Lower lobe of right lung (tissue), 2 donors: ENCODE data around the gene FOXN3. TPM values are rescaled to one million over a fixed set of nuclear protein-coding genes. Genes with fewer than 3 reads are reported as not detected.

Experiments
- ATAC-seq, 2 donors: fragments of 200-7000 bp; cut with Tn5 transposase; one replicate each; pipeline ENCODE4 v1.9.1; 2020 to 2022; ENCODE audit warnings: mild to moderate bottlenecking in 2 of 2, moderate library complexity in 2 of 2
- DNase-seq: peaks from one replicate; pipeline ENCODE4 v3.0.0-alpha.2; 2020
- H3K27ac ChIP-seq: fragments of 200-600 bp; one replicate; pipeline ENCODE4 v1.8.0; 2022
- H3K27me3 ChIP-seq: fragments of 200-600 bp; one replicate; pipeline ENCODE4 v1.8.0; 2022; ENCODE audit warnings: low read depth
- H3K36me3 ChIP-seq: fragments of 200-600 bp; one replicate; pipeline ENCODE4 v1.8.0; 2022; ENCODE audit warnings: mild to moderate bottlenecking
- H3K4me1 ChIP-seq: fragments of 200-600 bp; one replicate; pipeline ENCODE4 v1.8.0; 2022
- H3K4me3 ChIP-seq: fragments of 200-600 bp; one replicate; pipeline ENCODE4 v1.8.0; 2022; ENCODE audit warnings: mild to moderate bottlenecking
- H3K9me3 ChIP-seq: fragments of 200-600 bp; one replicate; pipeline ENCODE4 v1.8.0; 2022
- intact Hi-C: fragments of 100-400 bp; cut with DNase I; formaldehyde crosslinking; loops from one replicate; pipeline ENCODE4 v1.11.0; 2022
- total RNA-seq: library from RNA; stranded (reverse); fragmentation: NEBNext Ultra II Directional; extraction: Animal tissue kit (Norgen Biotek cat#: 25700); gene quantifications from one replicate; pipeline ENCODE4 v1.2.1, GENCODE V29; 2021
- TF ChIP-seq, protein P1 (sequence below): fragments of 200-600 bp; IDR thresholded peaks from one replicate; pipeline ENCODE4 v1.8.0; 2022; ENCODE audit warnings: antibody characterized with exemption, mild to moderate bottlenecking
- donor health status: DM: no; HTN: yes; CAD: no; lungs with severe emphysema.

FOXN3 gene
- total RNA-seq, 1 donor from 2014 or later, result 116 TPM

- TF ChIP-seq, protein P1, sequence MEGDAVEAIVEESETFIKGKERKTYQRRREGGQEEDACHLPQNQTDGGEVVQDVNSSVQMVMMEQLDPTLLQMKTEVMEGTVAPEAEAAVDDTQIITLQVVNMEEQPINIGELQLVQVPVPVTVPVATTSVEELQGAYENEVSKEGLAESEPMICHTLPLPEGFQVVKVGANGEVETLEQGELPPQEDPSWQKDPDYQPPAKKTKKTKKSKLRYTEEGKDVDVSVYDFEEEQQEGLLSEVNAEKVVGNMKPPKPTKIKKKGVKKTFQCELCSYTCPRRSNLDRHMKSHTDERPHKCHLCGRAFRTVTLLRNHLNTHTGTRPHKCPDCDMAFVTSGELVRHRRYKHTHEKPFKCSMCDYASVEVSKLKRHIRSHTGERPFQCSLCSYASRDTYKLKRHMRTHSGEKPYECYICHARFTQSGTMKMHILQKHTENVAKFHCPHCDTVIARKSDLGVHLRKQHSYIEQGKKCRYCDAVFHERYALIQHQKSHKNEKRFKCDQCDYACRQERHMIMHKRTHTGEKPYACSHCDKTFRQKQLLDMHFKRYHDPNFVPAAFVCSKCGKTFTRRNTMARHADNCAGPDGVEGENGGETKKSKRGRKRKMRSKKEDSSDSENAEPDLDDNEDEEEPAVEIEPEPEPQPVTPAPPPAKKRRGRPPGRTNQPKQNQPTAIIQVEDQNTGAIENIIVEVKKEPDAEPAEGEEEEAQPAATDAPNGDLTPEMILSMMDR, result no peak
- H3K27ac ChIP-seq, result no peak overlapping the region
These were observed 25.9 kb downstream of the FOXN3 start for GRCh38 chr14:89391123-89391522.

DNA sequence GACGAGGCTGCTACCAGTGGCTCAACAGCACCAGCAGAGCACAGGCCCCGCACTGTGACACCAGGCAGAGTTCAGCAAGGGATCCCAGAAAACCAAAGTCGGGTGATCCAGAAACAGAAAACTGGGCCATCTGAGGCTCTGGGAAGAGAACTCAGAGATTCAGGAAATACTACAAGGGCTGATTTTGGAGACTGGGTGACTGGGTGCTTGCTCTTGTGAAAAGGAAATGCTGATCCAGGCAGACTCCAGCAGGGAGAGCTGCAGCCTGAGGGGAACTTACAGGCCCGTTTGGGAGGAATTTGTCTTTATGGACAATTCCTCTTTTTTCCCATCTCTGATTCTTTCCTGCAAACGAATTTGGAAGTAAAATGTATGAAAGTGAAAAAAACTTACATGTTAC, 28.2 kb downstream of the FOXN3 start:
- TF ChIP-seq, protein P1, result peak; percentile 15
- H3K36me3 ChIP-seq, result no peaks in the 10 kb centered on the region
- intact Hi-C loops, result no loop called here
- peaks cover 32% of the 10 kb centered on the region for H3K4me1 ChIP-seq
- no peaks in the 10 kb centered on the region for H3K27me3 ChIP-seq
- H3K4me3 ChIP-seq, result no peak overlapping the region
- no peaks in the 10 kb centered on the region for H3K9me3 ChIP-seq
- ATAC-seq (no peak), DNase-seq (no peak)
- no peak overlapping the region for H3K27ac ChIP-seq

More at GRCh38 chr14:89391123-89391522, 25.9 kb downstream of the FOXN3 start:
- ATAC-seq (no peak), DNase-seq (no peak)
- Histone ChIP-seq H3K9me3 (no peaks in the 10 kb centered on the region), H3K27me3 (no peaks in the 10 kb centered on the region), H3K4me3 (no peak overlapping the region), H3K36me3 (no peaks in the 10 kb centered on the region), H3K4me1 (peaks cover 28% of the 10 kb centered on the region)
- intact Hi-C loops, result no loop called here

- no peak for ATAC-seq
These were observed 28.9 kb downstream of the FOXN3 start for GRCh38 chr14:89387922-89388685.

DNA sequence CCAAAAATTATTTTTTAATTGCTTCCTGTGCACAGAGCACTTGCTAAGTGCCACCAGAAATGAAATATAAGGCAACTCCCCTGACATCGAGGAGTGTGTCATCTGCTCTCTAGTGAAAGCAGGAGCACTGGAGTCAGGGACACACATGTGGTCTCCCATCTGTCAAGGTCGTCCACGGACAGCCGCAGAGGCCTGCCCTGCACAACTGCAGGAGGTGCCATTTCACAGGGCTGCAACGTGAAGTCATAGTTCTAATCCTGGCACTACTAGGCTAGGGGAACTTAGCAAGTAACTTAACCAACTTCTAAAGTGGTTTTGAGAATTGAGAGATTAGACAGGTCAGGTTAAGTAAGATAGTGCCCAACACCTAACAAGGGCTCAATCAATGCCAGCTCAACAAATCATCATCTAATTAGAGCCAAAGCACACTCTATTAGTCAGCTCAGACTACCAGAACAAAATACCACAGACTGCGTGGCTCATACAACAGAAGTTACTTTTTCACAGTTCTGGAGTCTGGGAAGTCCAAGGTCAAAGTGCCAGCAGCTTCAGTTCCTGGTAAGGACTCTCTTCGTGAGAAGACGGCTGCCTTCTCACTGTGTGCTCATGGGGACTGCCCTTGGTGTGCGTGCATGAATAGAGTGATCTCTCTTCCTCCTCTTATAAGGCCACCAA, 30.7 kb downstream of the FOXN3 start:
- no peak overlapping the region for H3K27ac ChIP-seq
- no peaks in the 10 kb centered on the region for H3K36me3 ChIP-seq
- ATAC-seq (peak; percentile 35 to 43), DNase-seq (no peak)
- H3K27me3 ChIP-seq, result no peaks in the 10 kb centered on the region
- no peak overlapping the region for H3K4me3 ChIP-seq
- TF ChIP-seq, protein P1, result no peak
- H3K9me3 ChIP-seq, result no peaks in the 10 kb centered on the region
- peaks cover 36% of the 10 kb centered on the region for H3K4me1 ChIP-seq
- intact Hi-C loops, result no loop called here

More at GRCh38 chr14:89387922-89388685, 28.9 kb downstream of the FOXN3 start:
- H3K36me3 ChIP-seq, result no peaks in the 10 kb centered on the region
- H3K4me3 ChIP-seq, result no peak overlapping the region
- H3K27ac ChIP-seq, result no peak overlapping the region
- intact Hi-C loops, result no loop called here
- peaks cover 36% of the 10 kb centered on the region for H3K4me1 ChIP-seq
- H3K9me3 ChIP-seq, result no peaks in the 10 kb centered on the region
- DNase-seq, result no peak
- TF ChIP-seq, protein P1, result no peak
- H3K27me3 ChIP-seq, result no peaks in the 10 kb centered on the region

DNA sequence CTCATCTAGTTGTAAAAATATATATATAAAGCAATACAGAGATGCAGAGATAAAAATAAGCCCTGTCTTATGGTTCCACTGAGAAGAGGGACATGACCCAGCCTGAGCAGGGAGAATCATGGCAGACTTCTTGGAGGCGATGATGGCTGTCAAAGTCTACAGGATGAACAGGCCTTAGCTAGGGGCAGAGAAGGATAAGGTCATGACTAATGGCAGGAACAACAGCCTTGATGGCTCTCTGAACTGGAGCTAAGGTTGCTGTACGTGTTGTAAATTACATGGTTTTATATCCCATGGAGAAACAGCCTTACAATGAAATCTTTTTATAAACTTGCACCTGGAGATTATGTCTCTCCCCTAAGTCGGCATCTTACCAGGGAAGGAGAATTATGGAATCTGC, 32.4 kb downstream of the FOXN3 start:
- Histone ChIP-seq H3K9me3 (no peaks in the 10 kb centered on the region), H3K27ac (no peak overlapping the region), H3K4me1 (peaks cover 36% of the 10 kb centered on the region), H3K36me3 (no peaks in the 10 kb centered on the region), H3K27me3 (no peaks in the 10 kb centered on the region), H3K4me3 (no peak overlapping the region)
- intact Hi-C loops, result no loop called here
- TF ChIP-seq, protein P1, result no peak
- ATAC-seq (no peak), DNase-seq (no peak)
